ENCODE data around the gene MUC5B. TPM values are rescaled to one million over a fixed set of nuclear protein-coding genes. Genes with fewer than 3 reads are reported as not detected.

Gene MUC5B
- total and polyA plus RNA-seq, 2 of the 13 experiments (the other 11 are each of a cell fraction or from before 2014, with no cell fraction given), result 0.01 TPM; not detected in 1

GRCh38 chr11:1283091-1283511 lies 60.2 kb downstream of the MUC5B start:
- Histone ChIP-seq H3K27me3 (ENCODE audit: control insufficient read depth in 1 of 2, insufficient read depth in 2 of 2, low read length in 2 of 2) (no peaks in the 10 kb centered on the region), H3K79me2 (ENCODE audit: insufficient read depth, low read length) (no peaks in the 10 kb centered on the region), H3K9ac (ENCODE audit: insufficient read depth, low read depth, low read length) (no peak overlapping the region), H4K20me1 (ENCODE audit: insufficient read depth, low read length) (no peaks in the 10 kb centered on the region), H3K4me1 (ENCODE audit: insufficient read depth, low read length) (no peaks in the 10 kb centered on the region), H3K4me2 (ENCODE audit: low read depth, low read length) (no peak overlapping the region), H3K4me3 (replicated peaks in 1 of 3; ENCODE audit: insufficient read depth in 1 of 3, low read depth in 2 of 3, low read length in 3 of 3) (no peak overlapping the region), H2AFZ (ENCODE audit: low read length) (no peak overlapping the region), H3K36me3 (replicated peaks in 1 of 2; ENCODE audit: control insufficient read depth in 1 of 2, insufficient read depth in 2 of 2, low read length in 2 of 2) (peaks cover 45 to 63% of the 10 kb centered on the region in 2 experiments; a peak in 4 of 5 replicates), H3K9me3 (ENCODE audit: low read length) (no peaks in the 10 kb centered on the region), H3K27ac (ENCODE audit: extremely low read length, insufficient read depth, low read length) (no peak overlapping the region)
- ChIA-PET POLR2A (no interaction called here), CTCF (ENCODE audit: low intra/inter-chr PET ratio, low total read pairs) (no interaction called here)
- TF ChIP-seq AGO2 (optimal IDR thresholded peaks at IDR 0.05; ENCODE audit: low read depth, low read length), result peak; percentile 27
- no peak for TF ChIP-seq ARHGAP35 (CRISPR knock-in tag; IDR thresholded peaks at IDR 0.05; ENCODE audit: borderline replicate concordance)
- TF ChIP-seq, protein P1, sequence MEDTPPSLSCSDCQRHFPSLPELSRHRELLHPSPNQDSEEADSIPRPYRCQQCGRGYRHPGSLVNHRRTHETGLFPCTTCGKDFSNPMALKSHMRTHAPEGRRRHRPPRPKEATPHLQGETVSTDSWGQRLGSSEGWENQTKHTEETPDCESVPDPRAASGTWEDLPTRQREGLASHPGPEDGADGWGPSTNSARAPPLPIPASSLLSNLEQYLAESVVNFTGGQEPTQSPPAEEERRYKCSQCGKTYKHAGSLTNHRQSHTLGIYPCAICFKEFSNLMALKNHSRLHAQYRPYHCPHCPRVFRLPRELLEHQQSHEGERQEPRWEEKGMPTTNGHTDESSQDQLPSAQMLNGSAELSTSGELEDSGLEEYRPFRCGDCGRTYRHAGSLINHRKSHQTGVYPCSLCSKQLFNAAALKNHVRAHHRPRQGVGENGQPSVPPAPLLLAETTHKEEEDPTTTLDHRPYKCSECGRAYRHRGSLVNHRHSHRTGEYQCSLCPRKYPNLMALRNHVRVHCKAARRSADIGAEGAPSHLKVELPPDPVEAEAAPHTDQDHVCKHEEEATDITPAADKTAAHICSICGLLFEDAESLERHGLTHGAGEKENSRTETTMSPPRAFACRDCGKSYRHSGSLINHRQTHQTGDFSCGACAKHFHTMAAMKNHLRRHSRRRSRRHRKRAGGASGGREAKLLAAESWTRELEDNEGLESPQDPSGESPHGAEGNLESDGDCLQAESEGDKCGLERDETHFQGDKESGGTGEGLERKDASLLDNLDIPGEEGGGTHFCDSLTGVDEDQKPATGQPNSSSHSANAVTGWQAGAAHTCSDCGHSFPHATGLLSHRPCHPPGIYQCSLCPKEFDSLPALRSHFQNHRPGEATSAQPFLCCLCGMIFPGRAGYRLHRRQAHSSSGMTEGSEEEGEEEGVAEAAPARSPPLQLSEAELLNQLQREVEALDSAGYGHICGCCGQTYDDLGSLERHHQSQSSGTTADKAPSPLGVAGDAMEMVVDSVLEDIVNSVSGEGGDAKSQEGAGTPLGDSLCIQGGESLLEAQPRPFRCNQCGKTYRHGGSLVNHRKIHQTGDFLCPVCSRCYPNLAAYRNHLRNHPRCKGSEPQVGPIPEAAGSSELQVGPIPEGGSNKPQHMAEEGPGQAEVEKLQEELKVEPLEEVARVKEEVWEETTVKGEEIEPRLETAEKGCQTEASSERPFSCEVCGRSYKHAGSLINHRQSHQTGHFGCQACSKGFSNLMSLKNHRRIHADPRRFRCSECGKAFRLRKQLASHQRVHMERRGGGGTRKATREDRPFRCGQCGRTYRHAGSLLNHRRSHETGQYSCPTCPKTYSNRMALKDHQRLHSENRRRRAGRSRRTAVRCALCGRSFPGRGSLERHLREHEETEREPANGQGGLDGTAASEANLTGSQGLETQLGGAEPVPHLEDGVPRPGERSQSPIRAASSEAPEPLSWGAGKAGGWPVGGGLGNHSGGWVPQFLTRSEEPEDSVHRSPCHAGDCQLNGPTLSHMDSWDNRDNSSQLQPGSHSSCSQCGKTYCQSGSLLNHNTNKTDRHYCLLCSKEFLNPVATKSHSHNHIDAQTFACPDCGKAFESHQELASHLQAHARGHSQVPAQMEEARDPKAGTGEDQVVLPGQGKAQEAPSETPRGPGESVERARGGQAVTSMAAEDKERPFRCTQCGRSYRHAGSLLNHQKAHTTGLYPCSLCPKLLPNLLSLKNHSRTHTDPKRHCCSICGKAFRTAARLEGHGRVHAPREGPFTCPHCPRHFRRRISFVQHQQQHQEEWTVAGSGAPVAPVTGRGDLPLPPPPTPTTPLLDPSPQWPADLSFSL (CRISPR knock-in tag; IDR thresholded peaks at IDR 0.05), result no peak
- BruUV-seq (replicated peaks), result no TSS peak
- FAIRE-seq, result no peak
- WGBS (ENCODE audit: low lambda C conversion rate), result 100% methylated on average over 14 of the region's 18 CpGs
- in situ Hi-C loops (cut with HindIII; ENCODE audit: extremely low pct_ligation_motif_present, low pct_unique_long_range_greater_than_20kb), result no loop called here
- intact Hi-C loops (cut with micrococcal nuclease; ENCODE audit: unreplicated experiment), result no loop called here
- no peak for ATAC-seq
- DNase-seq (ENCODE audit: low spot score), result no peak

Data from HepG2 (cell line).